NCI-H146 treated with DMSO at 0.1 percent for 48 hours (cell line): ENCODE results near the gene CD207.
A peak's percentile ranks its signal among the peaks of the same experiment; 100 is the strongest.
"Not testable (repeated sequence)": the region's sequence is repeated elsewhere in the genome, so short reads cannot be mapped to it uniquely, and the experiment has no call there.

Source experiments
- DNase-seq: peaks from one replicate; lab custom pipeline; 2025; ENCODE audit not compliant: unreplicated experiment; lab: John Stamatoyannopoulos, UW

Gene CD207

GRCh38 chr2:70835643-70836042, at the start of gene CD207:
Gene CD207, minus strand, starts transcription at chr2:70835816. Its CDS starts 40 bp downstream, at chr2:70835776.
- no peak for DNase-seq

- not testable (repeated sequence) for DNase-seq
Observed at GRCh38 chr2:70878543-70878942, 42.9 kb upstream of the CD207 start.

- not testable (repeated sequence) for DNase-seq
Observed at GRCh38 chr2:70876138-70876537, 40.5 kb upstream of the CD207 start.

- DNase-seq = no peak
Observed at GRCh38 chr2:70873541-70873940, 37.9 kb upstream of the CD207 start.

GRCh38 chr2:70871398-70872211, 36.0 kb upstream of the CD207 start:
- peak; percentile 68 for DNase-seq

GRCh38 chr2:70870790-70871189, 35.2 kb upstream of the CD207 start:
- DNase-seq = no peak

GRCh38 chr2:70868970-70869369, 33.4 kb upstream of the CD207 start:
- no peak for DNase-seq

- peak; percentile 59 for DNase-seq
Observed at GRCh38 chr2:70861777-70862625, 26.4 kb upstream of the CD207 start.

- DNase-seq = no peak
Observed at GRCh38 chr2:70855667-70856066, 20.1 kb upstream of the CD207 start.

GRCh38 chr2:70854411-70854810, 18.8 kb upstream of the CD207 start:
- no peak for DNase-seq

- no peak for DNase-seq
Observed at GRCh38 chr2:70852824-70853223, 17.2 kb upstream of the CD207 start.

- no peak for DNase-seq
Observed at GRCh38 chr2:70851704-70852103, 16.1 kb upstream of the CD207 start.

- no peak for DNase-seq
Observed at GRCh38 chr2:70850925-70851324, 15.3 kb upstream of the CD207 start.

- no peak for DNase-seq
Observed at GRCh38 chr2:70842401-70842800, 6.8 kb upstream of the CD207 start.

- no peak for DNase-seq
Observed at GRCh38 chr2:70837980-70838925, 2.6 kb upstream of the CD207 start.

- no peak for DNase-seq
Observed at GRCh38 chr2:70834881-70835280, 735 bp downstream of the CD207 start.

GRCh38 chr2:70834106-70834505, 1.5 kb downstream of the CD207 start:
- DNase-seq = no peak

GRCh38 chr2:70833246-70833645, 2.4 kb downstream of the CD207 start:
- DNase-seq = no peak

GRCh38 chr2:70832386-70832785, 3.2 kb downstream of the CD207 start:
- DNase-seq = no peak

- DNase-seq = no peak
Observed at GRCh38 chr2:70831861-70832260, 3.8 kb downstream of the CD207 start.

- no peak for DNase-seq
Observed at GRCh38 chr2:70830366-70830765, 5.2 kb downstream of the CD207 start.
